K562 (cell line): ENCODE measurements around the gene VSIG10L. TPM values are rescaled to one million over a fixed set of nuclear protein-coding genes. Genes with fewer than 3 reads are reported as not detected.

Experiments
- PCBP1 ChIP-seq: fragments of 200-400 bp; formaldehyde crosslinking; IDR thresholded peaks from 2 replicates; pipeline ENCODE4 v1.6.1; 2018; ENCODE audit warnings: mild to moderate bottlenecking, low read depth, low read length; ENCODE audit not compliant: poor library complexity, severe bottlenecking
- polyA plus RNA-seq, 8 experiments: library from polyadenylated mRNA; depleted of rRNA in 4 of 8; stranded (reverse) in 5 of 8; unstranded in 3 of 8; fragments of >200 nt; fragmentation: Nextera tagmentation in 2 of 8; fragmentation: Illumina TruSeq in 1 of 8; extraction: Ambion mirVana in 2 of 8; extraction: Trizol in 1 of 8; gene quantifications; 2 replicates each; pipeline versions ENCODE4 v1.2.1 to v1.2.3, GENCODE V29; 2011 to 2014; ENCODE audit warnings: inconsistent platforms in 1 of 8, missing spikeins in 1 of 8
- total RNA-seq, 7 experiments: library from RNA; depleted of rRNA in 6 of 7; stranded (reverse); fragments of >200 nt in 6 of 7; fragmentation: Illumina TruSeq in 2 of 7; extraction: Trizol in 2 of 7; gene quantifications; 2 replicates each; pipeline versions ENCODE4 v1.2.1 to v1.2.3, GENCODE V29; 2011 to 2021; ENCODE audit warnings: low replicate concordance in 1 of 7
- TF ChIP-seq, protein P1 (sequence below): sonication (generic); formaldehyde crosslinking; IDR thresholded peaks from 2 replicates; pipeline ENCODE4 v1.8.0; 2022; ENCODE audit warnings: mild to moderate bottlenecking, missing genetic modification reagents
- TF ChIP-seq, protein P2 (sequence below): sonication (generic); formaldehyde crosslinking; IDR thresholded peaks from 2 replicates; pipeline ENCODE4 v1.8.0; 2022; ENCODE audit warnings: missing genetic modification reagents, mild to moderate bottlenecking, moderate library complexity, borderline replicate concordance
- TF ChIP-seq, protein P3 (sequence below): fragments of 450-650 bp; formaldehyde crosslinking; IDR thresholded peaks from 2 replicates; pipeline ENCODE4 v1.4.0; 2020; ENCODE audit warnings: mild to moderate bottlenecking, mixed read lengths
- TF ChIP-seq, protein P4 (sequence below): fragments of 450-650 bp; IDR thresholded peaks from 2 replicates; pipeline ENCODE4 v1.6.1; 2014; ENCODE audit warnings: low read depth, mild to moderate bottlenecking, moderate library complexity, borderline replicate concordance

The VSIG10L gene
- total and polyA plus RNA-seq, 9 of the 15 experiments (the other 6 are each of a cell fraction or from before 2014, with no cell fraction given): 1.1 to 7.6 (median 2.2) TPM

DNA sequence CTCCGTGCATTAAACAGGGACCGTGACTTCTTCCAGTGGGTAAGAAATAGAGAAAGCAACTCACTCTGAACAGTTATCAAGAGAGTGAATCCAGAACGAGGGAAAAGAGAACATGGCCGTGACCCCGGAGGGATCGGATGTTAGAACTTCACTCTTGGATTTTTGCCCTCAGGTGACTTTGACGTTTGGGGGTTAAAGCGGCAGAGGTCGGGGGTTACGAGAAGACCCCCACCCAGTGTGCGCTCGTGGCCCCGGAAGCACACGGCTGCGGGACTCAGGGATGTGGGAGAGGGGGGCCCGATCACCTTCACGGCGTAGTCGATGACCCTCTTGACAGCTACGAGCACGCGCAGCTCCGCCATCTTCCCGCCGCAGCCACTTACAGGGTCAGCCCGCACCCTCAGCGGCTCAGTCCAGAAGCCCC lies 24.0 kb upstream of the VSIG10L start, which contains the start of gene ETFB (continued):
- TF ChIP-seq, protein P1, sequence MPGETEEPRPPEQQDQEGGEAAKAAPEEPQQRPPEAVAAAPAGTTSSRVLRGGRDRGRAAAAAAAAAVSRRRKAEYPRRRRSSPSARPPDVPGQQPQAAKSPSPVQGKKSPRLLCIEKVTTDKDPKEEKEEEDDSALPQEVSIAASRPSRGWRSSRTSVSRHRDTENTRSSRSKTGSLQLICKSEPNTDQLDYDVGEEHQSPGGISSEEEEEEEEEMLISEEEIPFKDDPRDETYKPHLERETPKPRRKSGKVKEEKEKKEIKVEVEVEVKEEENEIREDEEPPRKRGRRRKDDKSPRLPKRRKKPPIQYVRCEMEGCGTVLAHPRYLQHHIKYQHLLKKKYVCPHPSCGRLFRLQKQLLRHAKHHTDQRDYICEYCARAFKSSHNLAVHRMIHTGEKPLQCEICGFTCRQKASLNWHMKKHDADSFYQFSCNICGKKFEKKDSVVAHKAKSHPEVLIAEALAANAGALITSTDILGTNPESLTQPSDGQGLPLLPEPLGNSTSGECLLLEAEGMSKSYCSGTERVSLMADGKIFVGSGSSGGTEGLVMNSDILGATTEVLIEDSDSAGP (CRISPR knock-in tag): 0 out of 2 replicates have a peak, but pooled peaks have one; percentile 47
- TF ChIP-seq, protein P2, sequence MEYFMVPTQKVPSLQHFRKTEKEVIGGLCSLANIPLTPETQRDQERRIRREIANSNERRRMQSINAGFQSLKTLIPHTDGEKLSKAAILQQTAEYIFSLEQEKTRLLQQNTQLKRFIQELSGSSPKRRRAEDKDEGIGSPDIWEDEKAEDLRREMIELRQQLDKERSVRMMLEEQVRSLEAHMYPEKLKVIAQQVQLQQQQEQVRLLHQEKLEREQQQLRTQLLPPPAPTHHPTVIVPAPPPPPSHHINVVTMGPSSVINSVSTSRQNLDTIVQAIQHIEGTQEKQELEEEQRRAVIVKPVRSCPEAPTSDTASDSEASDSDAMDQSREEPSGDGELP (CRISPR knock-in tag): peak; percentile 26; the same call in 1 of the 2 replicates
- no peak for TF ChIP-seq PCBP1
- TF ChIP-seq, protein P3, sequence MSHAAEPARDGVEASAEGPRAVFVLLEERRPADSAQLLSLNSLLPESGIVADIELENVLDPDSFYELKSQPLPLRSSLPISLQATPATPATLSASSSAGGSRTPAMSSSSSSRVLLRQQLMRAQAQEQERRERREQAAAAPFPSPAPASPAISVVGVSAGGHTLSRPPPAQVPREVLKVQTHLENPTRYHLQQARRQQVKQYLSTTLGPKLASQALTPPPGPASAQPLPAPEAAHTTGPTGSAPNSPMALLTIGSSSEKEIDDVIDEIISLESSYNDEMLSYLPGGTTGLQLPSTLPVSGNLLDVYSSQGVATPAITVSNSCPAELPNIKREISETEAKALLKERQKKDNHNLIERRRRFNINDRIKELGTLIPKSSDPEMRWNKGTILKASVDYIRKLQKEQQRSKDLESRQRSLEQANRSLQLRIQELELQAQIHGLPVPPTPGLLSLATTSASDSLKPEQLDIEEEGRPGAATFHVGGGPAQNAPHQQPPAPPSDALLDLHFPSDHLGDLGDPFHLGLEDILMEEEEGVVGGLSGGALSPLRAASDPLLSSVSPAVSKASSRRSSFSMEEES (CRISPR knock-in tag): no peak
- TF ChIP-seq, protein P4, sequence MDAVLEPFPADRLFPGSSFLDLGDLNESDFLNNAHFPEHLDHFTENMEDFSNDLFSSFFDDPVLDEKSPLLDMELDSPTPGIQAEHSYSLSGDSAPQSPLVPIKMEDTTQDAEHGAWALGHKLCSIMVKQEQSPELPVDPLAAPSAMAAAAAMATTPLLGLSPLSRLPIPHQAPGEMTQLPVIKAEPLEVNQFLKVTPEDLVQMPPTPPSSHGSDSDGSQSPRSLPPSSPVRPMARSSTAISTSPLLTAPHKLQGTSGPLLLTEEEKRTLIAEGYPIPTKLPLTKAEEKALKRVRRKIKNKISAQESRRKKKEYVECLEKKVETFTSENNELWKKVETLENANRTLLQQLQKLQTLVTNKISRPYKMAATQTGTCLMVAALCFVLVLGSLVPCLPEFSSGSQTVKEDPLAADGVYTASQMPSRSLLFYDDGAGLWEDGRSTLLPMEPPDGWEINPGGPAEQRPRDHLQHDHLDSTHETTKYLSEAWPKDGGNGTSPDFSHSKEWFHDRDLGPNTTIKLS: no peak
